ENCODE measurements around the gene KRT82.
"Not testable (repeated sequence)": the region's sequence is repeated elsewhere in the genome, so short reads cannot be mapped to it uniquely, and the experiment has no call there.

KRT82 gene

GRCh38 chr12:52359621-52360061 is 46.5 kb downstream of the KRT82 start:
- no peak for DNase-seq (ENCODE audit: low spot score)

- no peak for DNase-seq (ENCODE audit: low spot score)
Observed at GRCh38 chr12:52358575-52359350, 47.4 kb downstream of the KRT82 start.

- no peak for DNase-seq (ENCODE audit: low spot score)
Observed at GRCh38 chr12:52356762-52357580, 49.2 kb downstream of the KRT82 start.

GRCh38 chr12:52356031-52356761 is 49.9 kb downstream of the KRT82 start:
- no peak for DNase-seq (ENCODE audit: low spot score)

DNA sequence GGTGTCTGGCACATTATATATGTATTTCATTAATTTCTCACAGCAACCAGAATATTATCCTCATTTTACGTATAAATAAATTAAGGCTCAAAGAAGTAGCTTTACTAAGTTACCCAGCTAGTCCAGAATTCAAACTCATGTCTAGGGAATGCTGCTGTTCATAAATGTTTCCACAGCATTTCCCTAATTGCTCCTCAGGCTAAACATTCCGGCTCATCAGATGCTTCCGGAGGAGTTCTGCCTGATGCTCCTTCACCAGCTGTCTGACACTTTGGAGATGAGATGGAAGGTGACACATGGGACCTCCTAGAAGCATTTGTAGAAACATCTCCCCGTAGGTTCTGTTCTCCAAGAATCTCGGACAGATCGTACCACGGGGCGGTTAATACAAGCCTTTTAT is 51.0 kb downstream of the KRT82 start:
- no peak for DNase-seq (ENCODE audit: low spot score)

GRCh38 chr12:52354200-52354599 is 51.9 kb downstream of the KRT82 start:
- DNase-seq (ENCODE audit: low spot score), result no peak

DNA sequence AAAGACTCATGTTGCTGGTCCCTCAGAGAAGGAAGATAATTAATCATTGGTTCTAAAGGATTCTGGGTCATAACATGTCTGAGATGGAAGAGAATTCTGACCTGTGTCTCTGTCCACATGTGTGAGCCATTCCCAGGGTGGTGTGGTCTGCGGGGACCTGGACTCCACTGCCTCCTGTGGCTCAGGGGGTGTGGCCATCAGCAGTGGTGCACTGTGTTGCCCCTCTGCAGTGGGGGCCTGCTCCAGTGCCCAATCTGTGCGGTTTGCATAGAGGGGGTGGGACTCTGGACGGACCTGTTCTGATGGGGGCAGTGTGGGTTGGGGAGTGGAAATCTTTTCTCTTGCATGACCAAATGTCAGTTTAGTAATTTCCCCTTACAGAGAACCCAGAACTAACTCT is 52.4 kb downstream of the KRT82 start:
- DNase-seq (ENCODE audit: low spot score), result no peak

GRCh38 chr12:52352951-52353350 is 53.2 kb downstream of the KRT82 start:
- DNase-seq (ENCODE audit: low spot score), result no peak

- DNase-seq (ENCODE audit: low spot score), result no peak
Observed at GRCh38 chr12:52351196-52352059, 54.7 kb downstream of the KRT82 start.

DNA sequence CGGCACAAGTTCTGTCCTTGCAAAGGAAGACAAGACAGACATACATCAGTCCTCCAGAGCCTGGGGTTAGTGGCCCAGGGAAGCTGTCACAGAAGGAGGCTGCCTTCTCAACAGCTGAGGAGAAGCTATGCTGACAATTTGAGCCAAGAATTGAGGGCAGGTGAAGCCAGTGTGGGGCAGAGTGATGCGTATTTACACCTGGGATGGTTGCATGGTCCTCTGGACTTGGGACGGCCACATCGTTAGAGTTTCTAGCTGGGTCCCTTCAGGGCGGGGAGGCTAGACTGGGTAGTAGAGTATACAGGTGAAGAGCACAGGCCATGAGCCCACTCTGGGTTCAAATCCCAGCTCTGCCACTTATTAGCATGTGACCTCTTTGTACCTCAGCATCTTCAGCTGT is 55.3 kb downstream of the KRT82 start:
- DNase-seq (ENCODE audit: low spot score), result no peak

GRCh38 chr12:52350021-52350620 is 56.0 kb downstream of the KRT82 start:
- DNase-seq (ENCODE audit: low spot score), result no peak

GRCh38 chr12:52349196-52349595 is 56.9 kb downstream of the KRT82 start:
- no peak for DNase-seq (ENCODE audit: low spot score)

- no peak for DNase-seq (ENCODE audit: low spot score)
Observed at GRCh38 chr12:52347551-52348510, 58.3 kb downstream of the KRT82 start.

GRCh38 chr12:52347016-52347415 is 59.1 kb downstream of the KRT82 start:
- no peak for DNase-seq (ENCODE audit: low spot score)

GRCh38 chr12:52346593-52346992 is 59.5 kb downstream of the KRT82 start:
- DNase-seq (ENCODE audit: low spot score), result no peak

DNA sequence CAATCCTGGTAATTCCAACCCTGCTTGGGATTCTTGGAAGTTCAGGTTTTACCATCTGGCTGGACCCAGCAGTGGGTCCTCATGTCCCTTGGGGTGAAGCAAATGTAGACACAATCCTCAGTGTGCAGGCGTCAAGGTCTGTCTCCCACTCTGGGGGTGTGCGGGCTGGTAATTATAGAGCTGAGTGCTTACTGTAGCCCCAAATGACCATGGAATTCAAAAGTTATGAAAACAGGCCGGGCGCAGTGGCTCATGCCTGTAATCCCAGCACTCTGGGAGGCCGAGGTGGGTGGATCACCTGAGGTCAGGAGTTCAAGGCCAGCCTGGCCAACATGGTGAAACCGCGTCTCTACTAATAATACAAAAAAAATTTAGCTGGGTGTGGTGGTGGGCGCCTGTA is 61.1 kb downstream of the KRT82 start:
- not testable (repeated sequence) for DNase-seq (ENCODE audit: low spot score)

DNA sequence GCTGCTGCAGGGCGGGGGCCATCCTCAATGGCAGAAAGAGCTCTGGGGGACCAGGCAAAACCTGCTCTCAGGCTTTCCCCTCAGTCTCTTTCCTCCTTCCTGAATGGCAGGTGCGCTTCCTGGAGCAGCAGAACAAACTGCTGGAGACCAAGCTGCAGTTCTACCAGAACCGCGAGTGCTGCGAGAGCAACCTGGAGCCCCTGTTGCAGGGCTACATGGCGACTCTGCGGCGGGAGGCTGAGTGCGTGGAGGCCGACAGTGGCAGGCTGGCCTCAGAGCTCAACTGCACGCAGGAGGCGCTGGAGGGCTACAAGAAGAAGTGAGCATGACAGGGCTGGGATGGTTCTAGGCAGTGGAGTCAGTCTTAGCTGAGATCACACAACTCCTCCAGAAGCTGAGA is 62.0 kb downstream of the KRT82 start:
- no peak for DNase-seq (ENCODE audit: low spot score)
